ENCODE data around the gene MARCHF3. TPM values are rescaled to one million over a fixed set of nuclear protein-coding genes. Genes with fewer than 3 reads are reported as not detected.
"Not testable (repeated sequence)": the region's sequence is repeated elsewhere in the genome, so short reads cannot be mapped to it uniquely, and the experiment has no call there.

Gene MARCHF3
- total RNA-seq, 3 donors from 2014 or later: 22.5 to 52.8 (median 34.5) TPM

DNA sequence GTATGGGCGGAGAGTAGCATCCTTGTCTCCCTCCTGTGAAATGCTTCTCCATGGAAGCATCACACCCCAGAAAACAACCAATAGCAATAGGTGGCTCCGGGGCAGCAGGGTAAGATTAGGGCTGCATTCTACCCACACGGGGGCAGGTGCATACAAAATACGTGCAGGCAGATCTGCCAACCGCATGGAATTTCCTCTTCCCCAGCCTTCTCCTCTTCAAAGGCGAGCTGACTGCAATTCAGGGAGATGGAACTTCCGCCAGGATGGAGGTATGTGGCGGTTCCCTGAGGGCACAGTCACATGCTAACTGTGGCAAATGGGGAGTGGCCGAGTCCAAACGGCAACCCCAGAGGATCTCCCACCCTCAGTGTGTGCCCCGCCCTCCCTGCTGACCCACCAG, 171.9 kb downstream of the MARCHF3 start:
- TF ChIP-seq, protein P1, sequence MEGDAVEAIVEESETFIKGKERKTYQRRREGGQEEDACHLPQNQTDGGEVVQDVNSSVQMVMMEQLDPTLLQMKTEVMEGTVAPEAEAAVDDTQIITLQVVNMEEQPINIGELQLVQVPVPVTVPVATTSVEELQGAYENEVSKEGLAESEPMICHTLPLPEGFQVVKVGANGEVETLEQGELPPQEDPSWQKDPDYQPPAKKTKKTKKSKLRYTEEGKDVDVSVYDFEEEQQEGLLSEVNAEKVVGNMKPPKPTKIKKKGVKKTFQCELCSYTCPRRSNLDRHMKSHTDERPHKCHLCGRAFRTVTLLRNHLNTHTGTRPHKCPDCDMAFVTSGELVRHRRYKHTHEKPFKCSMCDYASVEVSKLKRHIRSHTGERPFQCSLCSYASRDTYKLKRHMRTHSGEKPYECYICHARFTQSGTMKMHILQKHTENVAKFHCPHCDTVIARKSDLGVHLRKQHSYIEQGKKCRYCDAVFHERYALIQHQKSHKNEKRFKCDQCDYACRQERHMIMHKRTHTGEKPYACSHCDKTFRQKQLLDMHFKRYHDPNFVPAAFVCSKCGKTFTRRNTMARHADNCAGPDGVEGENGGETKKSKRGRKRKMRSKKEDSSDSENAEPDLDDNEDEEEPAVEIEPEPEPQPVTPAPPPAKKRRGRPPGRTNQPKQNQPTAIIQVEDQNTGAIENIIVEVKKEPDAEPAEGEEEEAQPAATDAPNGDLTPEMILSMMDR (IDR thresholded peaks at IDR 0.05): no peak
- no peaks in the 10 kb centered on the region for H3K4me1 ChIP-seq (ENCODE audit: low read depth)
- no peaks in the 10 kb centered on the region for H3K9me3 ChIP-seq
- H3K36me3 ChIP-seq (ENCODE audit: low read depth): no peaks in the 10 kb centered on the region
- intact Hi-C loops (cut with DNase I, micrococcal nuclease): no loop called here
- ATAC-seq (no peak), DNase-seq (no peak)
- H3K4me3 ChIP-seq: no peak overlapping the region

- Histone ChIP-seq H3K9me3 (no peaks in the 10 kb centered on the region), H3K4me3 (no peak overlapping the region), H3K4me1 (ENCODE audit: low read depth) (no peaks in the 10 kb centered on the region), H3K36me3 (ENCODE audit: low read depth) (no peaks in the 10 kb centered on the region)
- TF ChIP-seq, protein P1 (IDR thresholded peaks at IDR 0.05): no peak
- intact Hi-C loops (cut with DNase I, micrococcal nuclease): no loop called here
- no peak for ATAC-seq
- DNase-seq: no peak
Measured at GRCh38 chr5:126857472-126858410, 172.6 kb downstream of the MARCHF3 start.

DNA sequence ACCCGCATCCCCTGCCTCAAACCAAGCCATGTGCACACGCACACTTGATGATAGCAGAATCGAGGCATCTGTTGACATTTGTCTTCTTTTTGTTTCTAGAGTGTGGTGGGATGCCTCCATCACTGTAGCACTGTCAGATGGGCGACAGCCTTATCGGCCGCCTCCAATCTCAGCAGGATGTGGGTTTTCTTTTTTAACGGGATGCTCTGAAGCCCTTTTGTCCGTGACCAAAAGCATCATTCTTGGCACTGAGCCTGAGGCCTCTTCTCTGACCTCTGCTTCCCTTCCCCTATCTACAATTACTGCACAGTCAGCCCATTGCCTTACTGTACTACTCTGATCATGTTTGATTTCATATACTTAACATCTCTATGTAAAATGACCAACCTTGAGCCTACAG, 175.1 kb downstream of the MARCHF3 start:
- H3K4me3 ChIP-seq: no peak overlapping the region
- H3K9me3 ChIP-seq: no peaks in the 10 kb centered on the region
- intact Hi-C loops (cut with DNase I, micrococcal nuclease): no loop called here
- ATAC-seq (no peak), DNase-seq (no peak)
- TF ChIP-seq, protein P1 (IDR thresholded peaks at IDR 0.05): no peak
- H3K4me1 ChIP-seq (ENCODE audit: low read depth): no peaks in the 10 kb centered on the region
- no peaks in the 10 kb centered on the region for H3K36me3 ChIP-seq (ENCODE audit: low read depth)

GRCh38 chr5:126854526-126855110, 175.7 kb downstream of the MARCHF3 start:
- Histone ChIP-seq H3K4me1 (ENCODE audit: low read depth) (no peaks in the 10 kb centered on the region), H3K4me3 (no peak overlapping the region), H3K36me3 (ENCODE audit: low read depth) (no peaks in the 10 kb centered on the region), H3K9me3 (no peaks in the 10 kb centered on the region)
- no peak for ATAC-seq
- intact Hi-C loops (cut with DNase I, micrococcal nuclease): no loop called here
- DNase-seq: no peak
- TF ChIP-seq, protein P1 (IDR thresholded peaks at IDR 0.05): no peak

DNA sequence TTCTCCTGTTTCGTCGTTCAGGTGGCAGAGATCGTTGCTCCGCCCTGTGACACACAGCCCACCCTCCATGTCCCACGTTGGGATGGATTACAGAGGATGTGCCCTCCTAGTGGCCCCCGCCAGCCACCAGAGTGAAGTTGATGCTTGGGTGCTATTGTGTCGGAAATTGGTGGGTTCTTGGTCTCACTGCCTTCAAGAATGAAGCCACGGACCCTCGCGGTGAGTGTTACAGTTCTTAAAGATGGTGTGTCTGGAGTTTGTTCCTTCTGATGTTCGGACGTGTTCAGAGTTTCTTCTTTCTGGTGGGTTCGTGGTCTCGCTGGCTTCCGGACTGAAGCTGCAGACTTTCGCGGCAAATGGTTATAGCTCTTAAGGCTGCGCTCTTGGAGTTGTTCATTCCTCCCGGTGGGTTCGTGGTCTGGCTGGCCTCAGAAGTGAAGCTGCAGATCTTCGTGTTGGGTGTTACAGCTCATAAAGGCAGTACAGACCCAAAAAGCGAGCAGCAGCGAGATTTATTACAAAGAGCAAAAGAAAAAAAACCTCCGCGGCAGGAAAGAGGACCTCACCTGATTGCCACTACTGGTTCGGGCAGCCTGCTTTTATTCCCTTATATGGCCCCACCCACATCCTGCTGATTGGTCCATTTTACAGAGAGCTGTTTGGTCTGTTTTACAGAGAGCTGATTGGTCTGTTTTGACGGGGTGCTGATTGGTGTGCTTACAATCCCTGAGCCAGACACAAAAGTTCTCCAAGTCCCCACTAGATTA, 176.6 kb downstream of the MARCHF3 start:
- not testable (repeated sequence) for H3K9me3 ChIP-seq

More for the DNA sequence above, 176.6 kb downstream of the MARCHF3 start:
- H3K4me3 ChIP-seq; H3K4me1 ChIP-seq (ENCODE audit: low read depth); DNase-seq; intact Hi-C loops (cut with DNase I, micrococcal nuclease); ATAC-seq; H3K36me3 ChIP-seq (ENCODE audit: low read depth): not testable (repeated sequence)
